ENCODE results near the gene NFU1. TPM values are rescaled to one million over a fixed set of nuclear protein-coding genes. Genes with fewer than 3 reads are reported as not detected.

NFU1 gene
- total RNA-seq, 1 donor from 2014 or later: 42.9 TPM

DNA sequence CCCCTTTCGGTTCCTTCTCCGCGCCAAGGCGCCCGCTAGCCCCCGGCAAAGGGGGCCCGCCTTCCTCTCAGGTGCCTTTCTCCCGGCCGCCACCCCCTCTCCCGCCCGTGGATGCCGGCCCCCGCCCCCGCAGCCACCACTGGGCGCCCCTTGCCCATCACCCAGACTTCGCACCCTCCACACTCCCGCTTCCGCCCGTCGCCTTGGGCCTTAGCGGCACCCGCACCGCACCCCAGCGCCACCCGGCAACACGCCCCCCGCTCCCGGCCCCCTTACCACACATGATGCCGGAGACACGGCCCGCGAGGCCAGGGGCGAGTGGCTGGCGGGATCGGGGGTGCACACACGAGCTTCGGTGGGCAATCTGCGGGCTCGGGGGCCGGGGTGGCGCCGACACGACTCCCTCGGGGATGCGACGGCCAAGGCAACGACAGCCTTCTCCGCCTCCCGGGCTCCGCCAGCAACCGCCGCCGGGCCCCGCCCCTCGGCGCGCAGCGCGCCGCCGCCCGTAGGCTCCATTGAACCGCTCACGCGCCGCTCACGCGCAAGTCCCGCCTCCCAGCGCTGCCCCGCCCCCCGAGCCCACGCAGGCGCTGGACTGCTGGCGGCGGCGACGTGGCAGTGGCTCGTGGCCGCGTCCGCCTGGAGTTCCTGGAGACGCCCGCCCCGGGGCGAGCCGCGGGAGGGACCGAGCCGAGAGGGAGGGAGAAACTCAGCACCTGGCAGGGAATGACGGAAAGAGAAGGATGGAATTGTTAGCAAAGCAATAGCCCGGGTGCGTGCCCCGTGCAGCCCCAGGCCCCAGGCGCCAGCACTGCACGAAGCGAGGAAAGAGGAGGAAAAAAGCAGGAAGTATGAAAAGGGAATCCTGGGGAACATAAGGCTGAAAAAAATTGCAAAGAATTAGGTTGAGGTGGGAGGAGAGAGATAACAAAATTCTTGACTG, 50.2 kb downstream of the NFU1 start, which contains the start of gene GFPT1:
Gene GFPT1, minus strand, starts transcription at position 439 of the 946 bp plus-strand sequence. Its CDS starts 156 bp downstream, at position 283.
- Histone ChIP-seq H3K9me3 (no peaks in the 10 kb centered on the region), H3K27ac (peak within 1 kb of the TSS; percentile 84), H3K4me1 (peaks cover 28% of the 10 kb centered on the region), H3K27me3 (no peaks in the 10 kb centered on the region), H3K36me3 (no peaks in the 10 kb centered on the region), H3K4me3 (peak within 1 kb of the TSS; percentile 88)
- DNase-seq: peak; percentile 98
- peak; percentile 99 for ATAC-seq
- TF ChIP-seq, protein P1, sequence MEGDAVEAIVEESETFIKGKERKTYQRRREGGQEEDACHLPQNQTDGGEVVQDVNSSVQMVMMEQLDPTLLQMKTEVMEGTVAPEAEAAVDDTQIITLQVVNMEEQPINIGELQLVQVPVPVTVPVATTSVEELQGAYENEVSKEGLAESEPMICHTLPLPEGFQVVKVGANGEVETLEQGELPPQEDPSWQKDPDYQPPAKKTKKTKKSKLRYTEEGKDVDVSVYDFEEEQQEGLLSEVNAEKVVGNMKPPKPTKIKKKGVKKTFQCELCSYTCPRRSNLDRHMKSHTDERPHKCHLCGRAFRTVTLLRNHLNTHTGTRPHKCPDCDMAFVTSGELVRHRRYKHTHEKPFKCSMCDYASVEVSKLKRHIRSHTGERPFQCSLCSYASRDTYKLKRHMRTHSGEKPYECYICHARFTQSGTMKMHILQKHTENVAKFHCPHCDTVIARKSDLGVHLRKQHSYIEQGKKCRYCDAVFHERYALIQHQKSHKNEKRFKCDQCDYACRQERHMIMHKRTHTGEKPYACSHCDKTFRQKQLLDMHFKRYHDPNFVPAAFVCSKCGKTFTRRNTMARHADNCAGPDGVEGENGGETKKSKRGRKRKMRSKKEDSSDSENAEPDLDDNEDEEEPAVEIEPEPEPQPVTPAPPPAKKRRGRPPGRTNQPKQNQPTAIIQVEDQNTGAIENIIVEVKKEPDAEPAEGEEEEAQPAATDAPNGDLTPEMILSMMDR (IDR thresholded peaks at IDR 0.05): no peak
- intact Hi-C loops (cut with DNase I): no loop called here

DNA sequence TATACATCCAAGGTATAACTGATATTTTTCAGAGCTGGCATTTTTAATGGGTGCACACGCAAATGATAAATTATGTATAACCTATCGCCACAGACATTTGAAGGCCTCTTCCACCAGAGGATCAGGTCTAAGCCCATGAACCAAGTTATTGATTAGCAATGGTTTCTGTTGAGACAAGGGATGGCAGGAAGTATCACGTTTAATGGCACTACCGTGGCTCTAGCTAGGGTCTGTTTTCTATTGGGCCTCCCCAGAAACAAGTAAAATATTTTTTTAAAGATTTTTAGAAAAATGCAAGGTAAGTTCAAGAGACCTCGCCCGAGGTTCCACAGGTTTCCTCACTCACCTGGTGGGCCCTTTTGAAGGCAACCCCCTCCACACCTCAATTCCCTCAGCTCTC, 50.9 kb downstream of the NFU1 start:
- intact Hi-C loops (cut with DNase I): no loop called here
- TF ChIP-seq, protein P1 (IDR thresholded peaks at IDR 0.05): no peak
- DNase-seq (no peak), ATAC-seq (no peak)
- Histone ChIP-seq H3K4me1 (peaks cover 29% of the 10 kb centered on the region), H3K9me3 (no peaks in the 10 kb centered on the region), H3K27me3 (no peaks in the 10 kb centered on the region), H3K27ac (peak overlapping the region; percentile 84), H3K36me3 (no peaks in the 10 kb centered on the region), H3K4me3 (peak overlapping the region; percentile 88)

DNA sequence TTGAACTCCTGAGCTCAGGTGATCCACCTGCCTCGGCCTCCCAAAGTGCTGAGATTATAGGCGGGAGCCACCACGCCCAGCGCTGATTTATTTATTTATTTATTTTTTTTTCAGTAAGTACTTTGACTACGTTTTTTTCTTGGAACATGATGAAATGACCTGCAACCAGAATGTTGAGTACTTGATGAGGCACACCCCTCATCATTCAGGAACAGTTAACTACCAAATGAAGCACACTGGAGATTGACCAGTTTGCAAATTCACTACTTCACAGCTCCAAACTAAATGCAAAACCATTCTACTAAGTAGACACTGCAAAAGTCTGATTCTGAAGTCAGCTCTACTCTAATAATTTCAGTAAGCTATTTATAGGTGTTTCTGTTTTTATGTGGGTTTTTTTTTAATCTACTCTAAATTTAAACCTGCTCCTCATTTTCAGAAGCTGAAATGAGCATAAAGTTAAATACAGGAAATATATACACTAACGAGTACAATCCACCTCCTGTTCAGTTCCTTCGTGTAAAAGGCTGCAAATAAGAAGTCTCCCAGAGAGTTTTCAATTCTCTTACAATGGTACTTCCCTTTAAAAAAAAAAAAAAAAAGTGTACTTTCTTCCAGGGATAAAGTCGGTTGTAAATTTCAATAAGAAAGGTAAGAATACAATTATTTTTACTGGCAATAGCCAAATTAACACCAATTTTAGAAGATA, 51.6 kb downstream of the NFU1 start:
- TF ChIP-seq, protein P1 (IDR thresholded peaks at IDR 0.05): no peak
- no peaks in the 10 kb centered on the region for H3K9me3 ChIP-seq
- no peak for ATAC-seq
- H3K36me3 ChIP-seq: no peaks in the 10 kb centered on the region
- intact Hi-C loops (cut with DNase I): no loop called here
- H3K4me3 ChIP-seq: peak overlapping the region; percentile 88
- no peak overlapping the region for H3K27ac ChIP-seq
- DNase-seq: no peak
- peaks cover 29% of the 10 kb centered on the region for H3K4me1 ChIP-seq
- no peaks in the 10 kb centered on the region for H3K27me3 ChIP-seq

DNA sequence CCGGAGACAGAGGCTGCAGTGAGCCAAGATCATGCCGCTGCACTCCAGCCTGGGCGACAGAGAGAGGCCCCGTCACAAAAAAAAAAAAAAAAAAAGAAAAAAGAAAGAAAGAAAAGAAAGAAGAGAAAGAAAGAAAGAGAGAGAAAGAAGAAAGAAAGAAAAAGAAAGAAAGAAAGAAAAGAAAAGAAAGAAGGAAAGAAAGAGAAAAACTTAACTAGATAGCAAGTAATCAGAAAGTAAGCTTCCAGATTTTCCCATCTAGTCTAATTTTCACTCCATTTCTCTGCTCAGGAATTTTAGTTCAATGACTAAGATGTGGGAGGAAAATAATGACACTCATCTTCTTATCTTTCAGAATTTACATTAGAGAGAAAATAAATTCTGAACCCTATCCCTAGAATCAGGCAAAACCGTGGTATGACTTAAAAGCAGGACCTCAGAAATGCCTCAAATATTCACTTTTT, 52.6 kb downstream of the NFU1 start:
- Histone ChIP-seq H3K27ac (no peak overlapping the region), H3K27me3 (no peaks in the 10 kb centered on the region), H3K4me3 (peak overlapping the region; percentile 88), H3K4me1 (peaks cover 34% of the 10 kb centered on the region), H3K36me3 (no peaks in the 10 kb centered on the region), H3K9me3 (no peaks in the 10 kb centered on the region)
- DNase-seq (no peak), ATAC-seq (no peak)
- intact Hi-C loops (cut with DNase I): no loop called here
- TF ChIP-seq, protein P1 (IDR thresholded peaks at IDR 0.05): no peak

DNA sequence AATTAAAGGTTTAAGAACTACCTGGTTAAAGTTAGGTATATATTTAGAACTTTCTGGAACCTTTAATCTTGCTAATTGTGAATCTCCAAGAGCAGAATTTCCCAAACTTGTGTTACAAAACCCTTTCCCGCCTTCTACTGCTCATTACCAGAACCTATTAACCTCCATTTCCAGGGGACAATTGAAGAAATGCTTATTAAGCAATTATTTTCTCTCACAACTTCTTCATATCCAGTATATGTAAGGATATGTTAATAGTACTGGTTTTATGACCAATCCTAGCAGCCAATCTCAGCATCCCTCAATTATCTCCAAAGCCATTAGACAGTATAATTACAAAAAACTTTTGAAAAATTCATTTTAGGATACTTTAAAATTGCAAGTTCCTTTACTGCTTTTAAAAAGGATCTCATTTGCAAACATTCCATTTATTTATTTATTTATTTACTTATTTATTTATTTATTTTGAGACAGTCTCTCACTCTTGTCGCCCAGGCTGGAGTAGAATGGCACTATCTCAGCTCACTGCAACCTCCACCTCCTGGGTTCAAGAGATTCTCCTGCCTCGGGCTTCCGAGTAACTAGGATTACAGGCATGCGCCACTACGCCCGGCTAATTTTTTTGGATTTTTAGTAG, 53.9 kb downstream of the NFU1 start:
- ATAC-seq: no peak
- H3K27ac ChIP-seq: no peak overlapping the region
- H3K36me3 ChIP-seq: no peaks in the 10 kb centered on the region
- H3K4me3 ChIP-seq: no peak overlapping the region
- intact Hi-C loops (cut with DNase I): no loop called here
- H3K9me3 ChIP-seq: no peaks in the 10 kb centered on the region
- TF ChIP-seq, protein P1 (IDR thresholded peaks at IDR 0.05): no peak
- H3K27me3 ChIP-seq: no peaks in the 10 kb centered on the region
- no peak for DNase-seq
- peaks cover 34% of the 10 kb centered on the region for H3K4me1 ChIP-seq

Measured in upper lobe of right lung (tissue), 1 donor.